Kasumi-1 (cell line): ENCODE measurements around the gene DPP6.

ENCODE experiments used
- DNase-seq, 2 experiments: peaks; one replicate each; lab custom pipeline; 2025; lab: John Stamatoyannopoulos, UW

DPP6 gene

GRCh38 chr7:154859747-154860620 is 807.8 kb downstream of the DPP6 start:
- DNase-seq: no peak

DNA sequence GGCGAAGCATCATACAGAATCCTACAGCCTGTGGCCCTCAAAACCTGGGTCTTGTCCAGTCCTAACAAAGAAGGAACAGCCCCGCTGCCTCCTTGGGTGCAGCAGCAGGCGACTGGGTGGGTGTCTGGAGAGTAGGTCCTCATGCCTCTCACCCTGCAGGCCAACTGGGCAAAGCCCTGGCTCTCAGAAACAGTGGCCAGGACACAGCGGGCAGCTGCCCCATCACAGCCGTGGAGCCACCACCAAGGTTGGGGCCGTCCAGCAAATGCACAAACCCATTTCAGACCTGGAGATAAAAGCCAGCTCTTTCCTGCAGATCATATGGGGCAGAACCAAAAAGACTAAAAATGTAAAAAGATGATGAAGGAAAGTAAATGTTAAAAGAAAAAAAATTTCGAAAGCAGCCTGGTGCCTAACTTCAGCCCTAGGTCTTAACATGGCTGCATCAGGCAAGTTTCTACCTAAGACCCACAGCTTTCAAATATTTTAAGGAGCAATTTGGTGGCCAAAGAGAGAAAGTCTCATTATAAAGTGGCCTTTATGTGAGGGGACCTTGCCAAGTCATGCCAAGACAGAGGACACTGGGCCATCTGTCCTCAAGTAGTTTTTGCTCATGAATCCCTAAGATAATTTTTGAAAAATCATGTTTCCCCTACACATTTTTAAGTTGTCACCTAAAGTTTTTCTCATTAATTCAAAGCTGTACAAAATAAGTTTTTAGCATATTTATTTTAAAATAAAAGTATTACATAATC is 808.6 kb downstream of the DPP6 start:
- DNase-seq: no peak

DNA sequence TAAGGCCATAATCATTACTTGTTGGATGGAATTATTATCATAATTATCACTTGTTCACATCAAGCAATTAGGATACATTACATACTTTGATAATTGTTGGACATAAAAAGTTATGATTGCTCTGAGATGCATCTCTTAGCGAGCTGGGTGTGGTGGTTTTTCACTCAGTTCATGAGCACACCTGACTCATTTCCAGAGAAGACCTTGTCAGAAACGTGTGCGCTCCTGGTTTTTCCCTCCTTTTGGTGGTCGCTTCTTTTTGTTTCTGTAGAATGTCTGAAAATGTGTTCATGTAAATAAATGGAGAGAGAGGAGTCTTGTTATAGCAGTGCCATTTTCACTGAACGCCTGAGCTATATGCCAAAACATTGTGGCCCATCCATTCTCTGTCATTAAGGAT is 809.4 kb downstream of the DPP6 start:
- no peak for DNase-seq

GRCh38 chr7:154862153-154862791 is 810.1 kb downstream of the DPP6 start:
- DNase-seq: no peak

DNA sequence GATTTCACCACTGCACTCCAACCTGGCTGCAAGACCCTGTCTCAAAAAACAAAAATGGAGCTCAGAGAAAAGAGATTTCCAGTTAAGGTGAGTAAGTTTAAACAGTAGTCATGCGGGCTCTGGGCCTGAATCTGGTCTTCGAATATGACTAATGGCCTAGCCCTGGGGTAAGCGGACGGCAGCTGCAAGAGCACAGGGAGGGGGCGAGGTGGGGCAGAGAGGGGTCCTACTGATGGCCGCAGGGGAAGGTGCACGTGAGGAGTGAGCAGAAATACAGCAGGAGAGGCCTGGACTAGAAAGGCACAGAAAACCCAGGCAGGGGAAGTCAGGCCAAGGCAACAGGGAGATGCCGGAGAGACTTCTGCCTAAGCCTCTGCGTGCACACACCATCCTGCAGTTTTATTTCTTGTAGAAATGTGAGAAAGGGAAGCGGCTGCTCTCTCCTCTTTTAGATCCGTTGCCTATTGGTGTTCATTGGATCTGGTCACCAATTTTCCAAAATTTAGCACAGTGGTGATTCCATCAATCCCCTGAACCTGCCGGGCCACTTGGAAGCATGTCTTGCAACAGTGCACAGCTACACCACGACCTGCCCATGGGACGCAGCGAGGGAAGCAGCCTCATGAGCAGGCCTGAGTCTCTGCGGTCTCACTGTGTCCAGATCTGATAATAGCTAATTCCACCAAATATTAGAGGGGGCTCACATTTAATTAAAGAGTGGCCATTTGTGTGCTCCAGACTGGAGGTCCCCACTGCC is 811.7 kb downstream of the DPP6 start:
- no peak for DNase-seq

GRCh38 chr7:154864523-154864891 is 812.3 kb downstream of the DPP6 start:
- DNase-seq: no peak

GRCh38 chr7:154865984-154866685 is 813.9 kb downstream of the DPP6 start:
- DNase-seq: no peak

- no peak for DNase-seq
These were observed 814.9 kb downstream of the DPP6 start for GRCh38 chr7:154867068-154867467.

- no peak for DNase-seq
These were observed 816.7 kb downstream of the DPP6 start for GRCh38 chr7:154868921-154869320.

- DNase-seq: no peak
These were observed 817.2 kb downstream of the DPP6 start for GRCh38 chr7:154869436-154869835.

DNA sequence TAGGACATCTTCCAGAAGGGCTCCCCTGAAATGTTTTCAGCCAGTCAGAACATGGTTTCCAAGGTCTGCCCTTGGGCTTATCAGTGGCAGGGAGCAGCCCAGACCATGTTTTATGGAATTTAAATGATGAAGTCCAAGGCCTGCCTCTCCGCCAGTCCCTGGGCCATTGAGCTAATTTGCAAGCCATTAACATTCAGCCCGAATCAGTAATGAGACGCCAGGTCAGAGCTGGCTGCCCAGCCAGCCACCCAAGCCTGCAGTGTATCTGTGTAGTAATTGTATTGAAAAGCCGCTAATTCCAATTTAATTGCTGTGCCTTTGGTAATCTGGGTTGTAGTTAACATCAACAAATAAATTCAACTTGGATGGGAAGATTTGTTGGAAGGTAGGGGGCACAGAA is 819.3 kb downstream of the DPP6 start:
- no peak for DNase-seq

- DNase-seq: no peak
These were observed 819.9 kb downstream of the DPP6 start for GRCh38 chr7:154871928-154872750.

GRCh38 chr7:154872811-154873499 is 820.8 kb downstream of the DPP6 start:
- DNase-seq: no peak

DNA sequence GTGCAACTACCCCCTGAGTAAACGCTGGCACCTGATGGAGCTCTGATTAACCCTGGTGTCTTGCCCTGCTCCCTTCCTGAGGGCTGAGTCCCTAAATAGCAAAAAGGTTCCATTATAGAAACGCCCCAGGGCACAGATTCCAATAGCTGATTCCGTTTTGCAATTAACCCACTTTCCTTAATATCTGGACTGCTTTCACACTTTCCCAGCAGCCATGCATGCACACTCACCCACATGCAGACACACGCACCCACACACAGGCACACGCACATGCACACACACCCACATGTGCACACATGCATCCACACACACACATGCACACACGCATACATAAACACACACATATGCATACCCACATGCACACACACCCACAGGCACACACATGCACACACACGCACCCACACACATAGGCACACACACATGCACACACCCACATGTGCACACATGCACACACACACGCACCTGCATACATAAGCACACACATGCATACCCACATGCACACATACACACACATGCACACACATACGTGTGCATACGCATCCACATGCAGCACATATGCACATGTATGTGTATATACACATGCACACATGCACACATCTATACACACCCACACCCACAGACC is 821.4 kb downstream of the DPP6 start:
- no peak for DNase-seq

DNA sequence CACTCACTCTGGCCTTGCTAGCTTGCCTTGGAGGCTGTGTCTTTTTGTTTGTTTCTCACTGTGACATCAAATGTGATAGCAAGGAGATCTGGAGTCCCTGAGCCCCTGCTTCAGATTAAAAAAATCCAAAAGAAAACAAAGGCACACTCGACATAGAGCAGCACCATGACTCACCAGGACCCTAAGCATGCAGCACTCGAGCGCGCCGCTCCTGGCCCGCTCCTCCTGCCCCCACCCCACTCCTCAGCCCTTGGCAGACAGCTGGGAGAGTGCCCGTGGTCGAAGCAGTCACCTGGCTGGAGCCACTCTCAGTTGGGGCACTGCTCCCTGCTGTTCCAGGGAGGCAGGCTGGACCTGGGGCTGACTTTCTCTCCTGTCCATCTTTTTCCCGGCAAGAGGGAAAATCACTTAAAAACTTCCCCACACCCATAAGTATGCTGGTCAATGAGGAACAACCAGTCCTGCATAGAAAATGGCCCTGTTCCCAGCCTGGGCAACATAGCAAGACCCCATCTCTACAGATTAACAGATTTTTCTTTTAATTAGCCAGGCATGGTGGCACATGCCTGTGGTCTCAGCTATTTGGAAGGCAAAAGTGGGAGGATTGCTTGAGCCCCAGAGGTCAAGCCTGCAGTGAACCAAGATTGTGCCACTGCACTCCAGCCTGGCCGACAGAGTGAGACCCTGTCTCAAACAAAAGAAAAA is 822.4 kb downstream of the DPP6 start:
- no peak for DNase-seq

DNA sequence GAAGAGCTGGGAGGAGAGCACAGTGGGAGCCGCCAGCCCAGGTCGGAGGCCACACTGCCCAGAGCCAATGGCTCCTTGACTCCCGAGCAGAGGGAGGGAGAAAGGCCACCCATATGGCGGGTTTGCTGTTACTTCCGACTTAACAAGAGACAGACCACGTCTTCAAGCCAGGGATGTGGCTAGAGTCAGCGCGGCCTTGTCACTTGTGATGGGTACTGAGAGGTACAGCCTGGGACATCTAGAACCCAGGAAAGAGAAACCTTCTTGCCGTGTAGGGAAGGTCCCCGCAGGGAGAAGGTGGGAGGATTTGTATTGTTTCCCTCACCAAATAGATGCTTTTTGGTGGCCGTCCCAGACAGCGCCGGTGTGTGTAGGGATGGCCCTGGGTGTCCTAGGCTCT is 823.1 kb downstream of the DPP6 start:
- DNase-seq: no peak

- DNase-seq: no peak
These were observed 824.3 kb downstream of the DPP6 start for GRCh38 chr7:154876516-154876915.

GRCh38 chr7:154877031-154877430 is 824.8 kb downstream of the DPP6 start:
- DNase-seq: no peak

DNA sequence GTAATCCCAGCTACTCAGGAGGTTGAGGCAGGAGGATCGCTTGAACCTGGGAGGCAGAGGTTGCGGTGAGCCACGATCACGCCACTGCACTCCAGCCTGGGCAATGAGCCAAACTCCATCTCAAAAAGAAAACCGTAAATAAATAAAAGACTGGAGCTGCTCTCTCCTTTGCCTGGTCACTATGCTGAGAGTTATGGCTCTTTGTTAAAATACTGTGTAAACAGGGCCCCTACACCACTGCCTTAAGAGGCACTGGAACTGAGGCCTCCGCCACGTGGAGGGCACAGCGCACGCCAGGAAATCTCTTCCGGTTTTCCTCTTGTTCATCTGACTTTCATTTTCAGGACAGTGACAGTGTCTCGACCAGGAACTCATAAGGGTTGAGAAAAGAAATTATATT is 827.4 kb downstream of the DPP6 start:
- DNase-seq: no peak
